ENCODE data around the gene KCNF1.

The KCNF1 gene

DNA sequence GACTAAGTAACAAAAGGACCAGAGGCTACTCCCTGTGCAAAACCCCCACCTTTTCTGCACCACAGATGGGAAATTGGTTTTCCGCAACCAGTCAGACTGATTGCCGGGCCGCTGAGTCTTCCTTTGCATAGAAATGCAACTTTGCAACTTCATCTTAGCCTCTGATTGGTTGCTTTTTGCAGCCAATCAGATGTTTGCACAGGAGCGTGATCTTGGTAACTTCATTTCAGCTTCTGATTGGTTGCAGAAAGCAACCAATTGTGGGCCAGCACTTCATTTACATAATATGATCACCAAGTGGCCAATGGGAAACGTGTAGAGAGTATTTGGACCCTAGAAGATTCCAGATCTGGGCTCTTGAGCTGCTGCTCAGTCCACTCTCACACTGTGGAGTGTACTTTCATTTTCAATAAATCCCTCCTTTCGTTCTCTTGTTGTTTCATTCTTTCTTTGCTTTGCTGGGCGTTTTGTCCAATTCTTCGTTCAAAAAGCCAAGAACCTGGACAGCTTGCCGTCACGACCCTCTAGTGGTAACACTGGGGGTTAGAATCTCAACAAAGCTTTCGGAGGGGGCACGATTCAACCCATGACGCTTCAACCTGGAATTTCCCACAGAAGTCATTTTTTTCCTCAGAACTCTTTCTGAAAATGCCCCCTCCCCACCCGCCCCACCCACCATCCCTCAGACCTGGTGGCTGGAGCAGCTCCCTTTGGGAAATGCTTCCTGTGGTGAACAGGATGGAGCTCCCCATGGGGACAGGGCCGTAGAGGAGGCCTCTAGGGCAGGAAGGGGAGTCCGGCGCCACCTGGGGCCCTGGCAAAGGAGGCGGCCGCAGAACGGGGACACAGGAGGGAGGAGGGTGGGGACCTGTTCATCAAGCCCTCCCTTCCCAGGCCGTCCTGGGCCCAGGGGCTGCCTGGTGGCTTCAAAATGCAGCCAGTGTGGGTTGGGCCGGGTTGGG is 31.8 kb upstream of the KCNF1 start:
- no peak for DNase-seq (ENCODE audit: low read depth in 2 of 2)

DNA sequence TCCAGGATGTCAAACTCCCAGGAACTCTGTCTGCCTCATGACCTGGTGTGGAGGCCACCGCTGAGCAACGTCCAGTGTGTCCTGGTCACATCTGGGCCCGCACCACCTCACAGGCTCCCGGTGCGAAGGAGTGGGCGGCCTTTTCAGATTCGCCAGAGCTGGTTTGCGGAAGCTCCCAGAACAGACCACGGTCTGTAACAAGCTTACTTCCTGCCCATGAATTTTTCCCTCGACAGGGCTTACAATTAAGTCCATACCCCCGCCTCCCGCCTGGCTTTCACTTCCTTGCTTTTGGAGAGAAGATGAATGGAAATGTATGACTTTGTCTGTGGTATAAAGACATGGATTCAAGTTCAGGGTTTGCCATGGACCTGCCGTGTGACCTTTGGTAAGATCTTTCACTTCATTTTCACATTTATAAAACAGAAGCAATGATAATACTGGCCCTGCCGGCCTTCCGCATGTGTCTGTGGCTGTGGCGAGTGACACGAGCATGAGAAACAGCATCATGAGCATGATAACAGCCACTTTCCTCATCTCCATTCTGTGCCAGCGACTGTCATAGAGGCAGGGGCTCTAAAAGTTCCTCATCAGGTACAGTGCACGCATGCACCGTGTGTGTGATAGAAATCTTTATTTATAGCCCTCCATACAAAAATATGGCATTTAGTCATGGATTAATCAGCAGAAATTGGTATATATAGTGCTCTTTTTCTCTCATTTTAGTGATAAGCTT is 31.0 kb upstream of the KCNF1 start:
- DNase-seq (ENCODE audit: low read depth in 2 of 2) = no peak

DNA sequence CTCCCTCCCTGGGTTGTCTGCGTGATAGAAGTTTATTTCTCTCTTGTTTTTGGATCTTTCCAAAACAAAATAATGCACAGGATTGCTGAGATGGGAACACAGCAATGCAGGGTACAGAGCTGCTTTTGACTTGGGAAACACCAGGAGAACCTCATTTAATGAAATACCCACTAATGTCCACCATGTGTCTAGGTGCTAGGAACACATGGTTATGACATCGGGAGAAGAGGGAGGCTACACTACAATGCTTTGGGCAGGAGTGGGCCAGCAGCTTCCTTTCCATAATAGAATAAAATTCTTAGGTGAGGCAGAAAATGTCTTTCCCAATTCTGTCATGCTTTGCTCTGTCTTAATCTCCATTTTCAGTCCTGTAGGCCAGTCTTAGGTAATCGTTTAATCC is 29.2 kb upstream of the KCNF1 start:
- DNase-seq (ENCODE audit: low read depth in 2 of 2) = no peak

DNA sequence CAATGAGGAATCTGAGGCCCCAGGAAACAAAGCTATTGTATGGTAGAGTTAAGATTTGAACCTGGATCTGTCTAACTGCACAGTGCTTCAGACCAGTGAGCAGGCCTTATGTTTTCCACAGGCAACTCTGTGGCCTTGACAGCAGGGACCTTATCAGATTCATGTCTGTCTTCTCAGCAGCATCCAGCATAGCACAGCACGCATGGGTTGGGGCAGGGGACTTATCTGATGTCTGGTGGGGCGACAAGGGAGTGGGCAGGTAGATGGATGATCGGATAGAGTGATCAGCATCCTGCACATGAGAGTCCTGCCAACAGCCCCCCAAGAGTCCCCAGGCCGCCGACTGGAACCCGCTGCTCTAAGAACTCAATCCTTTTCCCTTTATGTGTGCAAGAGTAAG is 28.7 kb upstream of the KCNF1 start:
- DNase-seq (ENCODE audit: low read depth in 2 of 2) = no peak

DNA sequence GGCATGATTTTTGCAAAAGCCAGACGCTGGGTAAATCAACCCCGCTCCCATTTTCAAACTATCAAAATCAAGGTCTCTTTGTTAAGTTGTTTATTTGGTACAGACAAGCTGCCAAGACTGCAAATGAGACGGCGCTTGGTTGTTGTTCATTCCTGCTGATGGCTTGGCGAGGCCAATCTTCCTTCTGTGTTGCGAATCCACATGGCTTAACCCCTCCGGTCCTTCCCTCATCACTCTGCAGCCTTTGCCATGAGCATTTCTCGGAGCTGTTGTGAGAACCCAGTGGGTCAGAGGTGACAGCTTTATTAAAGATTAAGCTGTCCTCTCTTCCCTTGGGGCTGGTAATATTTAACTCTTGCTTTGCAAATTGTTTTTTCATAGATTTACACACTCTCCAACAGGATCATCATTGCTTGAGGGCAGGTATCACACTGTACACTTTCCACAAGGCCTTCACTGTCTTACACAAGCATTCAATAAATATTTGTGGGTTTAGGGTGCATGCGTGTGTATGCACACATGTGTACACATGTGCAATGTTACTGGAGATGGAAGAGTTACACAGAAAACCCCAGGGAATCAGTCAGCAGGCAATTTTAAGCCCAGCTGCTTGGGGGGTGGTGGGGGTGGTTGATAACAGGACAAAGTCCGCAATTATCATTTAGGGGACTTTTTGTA is 27.8 kb upstream of the KCNF1 start:
- DNase-seq (ENCODE audit: low read depth in 2 of 2) = no peak

DNA sequence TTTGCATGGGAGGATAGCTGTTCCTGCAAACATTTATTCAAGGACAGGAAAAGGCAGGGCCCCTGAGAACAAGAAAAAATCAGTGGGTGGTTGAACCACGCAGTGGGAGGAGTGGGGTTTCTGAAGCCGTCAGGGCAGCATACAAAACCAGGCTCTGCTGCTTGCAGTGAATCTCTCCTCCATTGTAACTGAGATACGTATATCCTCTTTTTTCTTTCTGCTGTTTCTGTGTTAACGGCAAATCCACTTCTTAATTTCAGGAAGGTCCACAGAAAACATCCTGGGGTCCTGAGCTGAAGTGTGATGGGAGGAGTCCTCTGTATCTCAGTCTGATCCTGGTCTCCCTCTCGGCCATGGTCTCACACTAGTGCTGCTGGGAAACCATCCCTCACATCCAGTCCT is 27.2 kb upstream of the KCNF1 start:
- DNase-seq (ENCODE audit: low read depth in 2 of 2) = no peak

DNA sequence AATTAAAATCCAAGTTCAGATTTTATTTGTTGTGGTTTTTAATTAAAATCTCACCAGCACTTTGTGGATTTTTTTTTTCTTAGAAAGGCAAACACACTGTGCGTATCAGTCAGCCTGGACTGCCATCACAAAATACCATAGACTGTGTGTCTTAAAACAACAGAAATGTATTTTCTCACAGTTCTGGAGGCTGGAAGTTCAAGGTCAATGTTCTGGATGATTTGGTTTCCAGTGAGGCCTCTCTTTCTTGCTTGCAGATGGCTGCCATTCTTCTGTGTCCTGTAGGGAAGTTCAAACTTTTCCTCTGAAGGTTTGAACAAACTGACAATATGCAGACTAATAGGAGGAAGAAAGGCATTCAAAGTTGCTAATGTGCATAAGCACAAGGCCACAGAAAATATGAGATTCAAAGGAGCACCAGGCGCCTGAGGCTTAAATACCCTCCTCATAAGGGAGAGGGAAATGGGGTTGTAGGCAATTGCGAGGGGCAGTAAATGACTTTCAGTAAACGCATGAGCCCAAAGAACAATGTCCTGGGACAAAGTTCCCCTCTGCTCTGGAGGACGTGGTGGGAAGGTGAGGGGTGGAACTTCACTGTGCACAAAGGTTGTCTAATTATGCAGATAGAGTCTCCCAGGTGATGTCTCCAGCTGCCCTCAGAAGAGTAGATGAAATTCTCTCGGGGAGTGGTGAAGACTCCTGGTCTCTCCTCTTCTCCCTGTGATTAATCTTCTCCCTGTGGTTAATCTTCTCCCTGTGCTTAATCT is 26.5 kb upstream of the KCNF1 start:
- no peak for DNase-seq (ENCODE audit: low read depth in 2 of 2)

DNA sequence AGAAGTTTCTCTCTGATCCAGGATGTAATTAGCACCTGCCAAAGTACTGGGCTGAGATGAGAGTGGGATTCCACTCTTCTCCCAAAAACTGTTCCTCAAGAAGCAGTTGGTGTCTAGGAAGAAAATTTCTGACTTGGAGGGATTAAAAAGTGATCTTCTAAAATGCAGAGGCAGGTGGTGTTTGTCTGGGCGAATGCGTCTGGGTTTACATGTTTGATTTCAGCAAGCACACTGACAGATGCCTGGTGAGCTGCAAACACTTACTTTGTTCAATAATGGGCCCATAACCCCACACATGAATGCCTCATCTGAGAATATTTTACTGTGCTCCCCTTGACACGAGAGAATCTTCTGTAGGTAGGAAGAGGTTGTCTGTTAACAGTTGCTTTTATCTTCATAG is 24.3 kb upstream of the KCNF1 start:
- no peak for DNase-seq (ENCODE audit: low read depth in 2 of 2)

DNA sequence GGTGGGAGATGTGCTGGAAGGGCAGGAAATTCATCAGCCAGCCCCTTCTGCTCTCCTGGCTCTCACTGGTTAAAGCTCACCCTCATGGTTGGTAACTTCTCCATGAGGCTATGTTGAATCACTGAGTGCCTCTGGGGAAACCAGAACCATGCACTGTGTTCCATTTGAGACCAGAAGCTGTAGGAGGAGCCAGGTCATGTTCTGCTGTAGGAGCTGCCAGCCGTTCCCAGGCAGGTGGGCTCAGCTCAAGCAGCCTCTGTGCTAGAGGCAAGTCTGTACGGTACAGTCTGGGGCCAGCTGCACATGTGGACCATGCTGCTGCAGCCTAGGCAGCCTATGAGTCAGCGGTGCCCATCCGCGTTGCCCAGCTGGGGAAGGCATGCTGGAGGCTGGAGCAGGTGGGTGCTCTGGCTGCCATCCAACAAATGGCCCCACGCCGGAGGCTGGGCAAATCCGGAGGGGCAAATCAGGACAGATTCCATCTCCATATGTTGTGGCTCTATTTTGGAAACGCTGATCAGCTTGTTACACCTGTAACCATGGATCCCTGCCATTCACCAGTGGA is 22.0 kb upstream of the KCNF1 start:
- no peak for DNase-seq (ENCODE audit: low read depth in 2 of 2)

DNA sequence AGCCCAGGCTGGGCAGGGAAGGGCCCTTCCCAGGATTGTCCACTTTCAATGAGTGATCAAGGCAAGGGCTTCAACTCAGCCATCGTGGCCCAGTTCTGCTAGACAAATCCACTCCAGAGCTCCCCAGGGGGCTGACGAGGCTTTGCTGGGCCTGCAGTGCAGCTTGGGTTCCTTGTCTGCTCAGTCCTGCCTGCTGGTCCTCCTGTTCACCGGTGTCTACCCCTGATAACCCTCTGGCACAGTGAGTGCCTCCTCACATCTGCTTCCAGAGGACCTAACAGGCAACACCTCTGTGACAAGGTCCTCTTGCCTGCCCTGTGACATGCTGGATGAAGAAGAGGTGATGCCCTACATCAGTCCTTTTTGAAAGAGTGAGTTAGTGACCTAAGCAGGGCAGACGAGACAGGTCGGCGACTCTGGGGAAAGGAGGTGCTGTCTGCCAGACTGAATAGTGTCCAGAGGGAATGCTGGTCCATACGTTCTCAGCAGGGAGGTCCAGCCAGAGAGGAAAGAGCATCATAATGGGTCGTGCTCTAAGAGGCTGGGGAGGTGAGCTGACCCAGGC is 20.9 kb upstream of the KCNF1 start:
- DNase-seq (ENCODE audit: low read depth in 2 of 2) = no peak

DNA sequence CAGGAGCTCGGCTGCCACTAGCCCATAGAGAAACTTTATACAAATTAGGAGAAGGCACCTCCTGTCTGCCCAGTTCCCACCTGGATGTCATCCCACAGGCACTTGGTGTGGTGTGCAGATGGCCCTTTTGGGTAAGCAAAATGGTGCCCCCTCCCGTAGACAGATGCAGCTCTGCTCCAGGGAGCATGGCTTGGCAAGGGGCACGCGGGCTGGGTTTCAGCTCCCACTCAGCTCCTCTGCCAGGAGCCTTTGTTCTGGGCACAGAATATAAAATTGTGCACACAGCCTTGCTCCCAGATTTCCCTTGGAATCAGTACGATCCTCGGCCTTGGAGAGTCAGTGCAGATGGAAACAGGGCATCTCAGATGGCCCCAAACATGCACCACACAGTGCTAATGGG is 20.3 kb upstream of the KCNF1 start:
- DNase-seq (ENCODE audit: low read depth in 2 of 2) = no peak

DNA sequence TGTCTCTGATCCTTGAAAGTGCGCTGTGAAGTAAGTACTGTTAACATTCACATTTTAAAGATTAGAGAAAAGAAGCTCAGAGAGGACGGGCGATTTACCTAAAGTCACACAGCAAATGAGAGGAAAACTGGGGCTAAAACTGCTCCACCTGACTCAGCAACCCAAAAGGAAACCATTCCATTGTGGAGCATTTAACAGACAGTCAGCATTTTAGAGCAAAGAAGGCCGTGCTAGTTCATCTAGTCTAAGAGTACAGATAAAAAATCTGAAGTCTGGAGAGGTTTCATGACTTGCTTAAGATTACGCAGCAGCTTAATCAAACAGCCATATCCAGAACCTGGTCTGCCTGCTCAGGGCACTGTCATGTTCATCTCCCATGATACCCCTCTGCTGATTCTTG is 19.9 kb upstream of the KCNF1 start:
- DNase-seq (ENCODE audit: low read depth in 2 of 2) = no peak

DNA sequence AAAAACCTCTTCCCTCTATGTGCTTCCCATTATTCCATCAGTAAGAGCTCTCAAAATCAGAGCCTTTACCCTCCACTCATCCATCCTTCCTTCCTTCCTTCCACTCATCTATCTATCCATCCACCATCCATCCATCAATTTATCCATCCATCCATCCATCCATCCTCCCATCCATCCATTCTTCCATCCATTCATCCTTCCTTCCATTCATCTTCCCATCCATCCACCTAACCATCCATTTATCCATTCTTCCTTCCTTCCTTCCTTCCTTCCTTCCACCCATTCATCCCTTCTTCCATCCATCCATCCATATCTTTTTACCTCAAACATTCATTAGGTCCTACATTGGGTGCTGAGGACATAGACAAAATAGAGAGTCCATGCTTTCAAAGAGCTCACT is 19.4 kb upstream of the KCNF1 start:
- no peak for DNase-seq (ENCODE audit: low read depth in 2 of 2)

DNA sequence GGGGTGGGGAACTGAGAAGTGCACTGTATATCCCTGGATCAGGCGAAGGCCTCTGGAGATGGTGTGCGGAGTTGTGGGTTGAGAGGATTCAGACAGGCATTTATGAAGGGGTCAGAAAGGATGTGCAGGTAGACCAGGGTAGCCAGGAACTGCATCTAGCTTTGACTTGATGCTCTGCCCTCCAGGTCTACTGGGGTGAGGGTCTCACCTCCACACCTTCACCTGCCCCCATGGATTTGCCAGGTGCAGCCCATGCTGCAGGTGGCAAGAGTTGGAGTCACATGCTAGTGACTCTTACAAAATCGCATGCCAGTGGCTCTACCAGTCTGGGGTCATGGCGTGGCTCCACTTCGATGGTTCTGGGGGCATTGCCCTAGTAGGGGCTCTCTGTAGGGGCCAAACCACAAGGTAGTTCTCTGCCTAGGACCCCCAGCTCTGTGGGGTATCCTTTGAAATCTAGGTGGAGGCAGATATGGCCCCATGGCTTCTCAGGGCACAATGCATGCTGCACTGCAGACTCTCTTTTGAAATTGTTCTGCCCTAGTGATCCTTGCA is 18.9 kb upstream of the KCNF1 start:
- DNase-seq (ENCODE audit: low read depth in 2 of 2) = no peak

DNA sequence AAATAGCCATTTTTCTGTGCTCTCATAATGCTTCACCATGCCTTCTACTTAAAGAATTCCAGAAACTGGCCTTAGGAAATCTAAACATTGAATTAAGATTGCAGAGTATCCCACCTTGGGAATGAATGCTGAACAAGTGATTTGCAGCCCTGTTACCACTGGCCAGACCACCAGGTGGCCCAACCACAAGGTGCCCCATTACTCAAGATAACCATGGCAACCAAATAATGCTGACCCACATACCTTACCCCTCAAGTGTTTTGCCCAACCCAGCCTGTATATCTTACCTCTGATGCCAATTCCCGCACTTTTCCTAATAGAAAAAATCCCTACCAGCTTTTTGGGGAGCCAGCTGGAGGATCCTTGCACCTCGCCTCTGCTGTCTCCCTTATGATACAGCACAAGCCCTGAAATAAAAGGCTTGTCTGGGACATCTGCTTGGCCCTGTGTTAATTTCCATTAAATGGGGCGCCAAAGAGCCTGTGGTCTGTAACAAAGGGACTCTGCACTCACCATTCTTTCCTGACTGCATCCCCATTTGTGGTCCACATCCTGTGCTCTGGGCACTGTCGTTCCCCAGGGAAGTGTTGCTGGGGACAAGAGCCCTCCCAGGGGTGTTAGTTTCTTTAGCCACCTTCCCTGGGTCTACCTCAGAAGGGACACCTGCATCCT is 17.3 kb upstream of the KCNF1 start:
- no peak for DNase-seq (ENCODE audit: low read depth in 2 of 2)

DNA sequence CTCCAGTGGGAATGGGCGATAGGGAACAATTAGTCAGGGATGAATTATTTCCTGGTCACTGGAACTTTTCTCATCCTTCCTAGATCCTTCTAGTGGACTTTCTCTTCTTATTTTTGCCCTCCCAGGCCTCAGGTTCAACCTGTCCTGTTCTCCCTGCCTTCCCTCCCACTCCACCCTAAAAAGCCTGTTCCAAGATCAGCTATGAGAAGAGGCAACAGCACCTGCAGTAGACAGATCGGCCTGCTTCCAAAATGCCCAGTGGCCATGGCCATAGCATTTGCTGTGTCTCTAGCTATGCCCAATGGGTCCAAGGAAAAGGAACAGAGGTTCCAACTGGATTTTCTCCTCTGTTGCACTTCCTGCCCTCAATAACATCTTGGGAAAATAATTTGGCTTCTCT is 16.5 kb upstream of the KCNF1 start:
- DNase-seq (ENCODE audit: low read depth in 2 of 2) = no peak

DNA sequence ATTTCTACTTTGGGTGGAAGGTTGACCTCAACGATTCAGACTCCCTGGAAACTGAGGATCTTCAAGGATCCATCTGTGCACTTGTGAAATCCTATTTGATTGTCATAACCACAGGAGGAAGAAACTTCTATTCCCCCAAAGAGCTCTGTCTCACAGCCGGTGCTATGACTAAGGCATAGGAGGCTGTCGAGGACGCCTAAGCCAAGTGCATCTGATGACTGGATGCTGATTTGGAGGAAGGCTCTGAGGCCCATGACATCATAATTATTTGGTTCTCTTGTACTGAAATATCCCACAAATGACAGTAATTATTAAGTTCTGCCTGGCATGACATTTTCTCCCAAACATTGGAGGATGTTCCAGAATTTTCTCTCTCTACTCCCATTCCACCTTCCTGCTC is 13.8 kb upstream of the KCNF1 start:
- no peak for DNase-seq (ENCODE audit: low read depth in 2 of 2)

DNA sequence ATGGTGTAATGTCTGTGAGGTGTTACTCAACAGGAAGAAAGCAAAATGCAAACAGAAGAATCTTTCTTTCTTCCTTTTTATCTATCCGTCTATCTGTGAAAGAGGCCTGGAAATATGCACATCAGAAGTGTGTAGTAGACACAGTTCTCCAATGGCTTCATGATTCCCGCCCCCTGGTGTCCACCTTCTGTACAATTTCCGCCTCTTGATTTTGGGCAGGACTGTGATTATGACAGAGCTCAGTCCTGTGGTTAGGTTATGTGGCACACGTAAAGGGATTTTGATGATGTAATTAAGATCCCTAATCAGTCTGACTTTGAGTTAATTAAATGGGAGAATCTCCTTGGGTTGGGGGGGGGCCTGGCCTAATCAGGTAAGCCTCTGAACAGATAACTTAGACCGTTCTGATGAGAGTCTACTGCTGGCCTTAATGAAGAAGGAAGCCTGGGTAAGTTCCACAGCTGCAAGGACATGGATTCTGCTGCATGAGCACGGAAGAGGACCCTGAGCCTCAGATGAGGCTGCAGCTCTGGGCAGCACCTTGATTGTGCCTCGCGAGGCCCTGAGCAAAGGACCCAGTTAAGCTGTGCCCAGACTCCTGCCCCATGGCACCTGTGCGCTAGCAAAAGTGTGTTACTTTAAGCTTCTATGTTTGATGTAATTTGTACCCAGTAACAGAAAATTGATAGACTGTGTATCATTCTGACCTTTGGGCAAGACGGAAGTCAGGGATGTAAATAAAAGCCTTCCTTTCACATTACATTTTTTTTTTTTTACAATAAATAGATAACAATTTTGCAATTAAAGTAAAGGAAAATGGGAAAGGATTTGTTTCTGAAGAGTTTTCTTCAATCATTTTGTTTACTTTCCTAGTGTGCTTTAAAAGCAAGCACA is 11.3 kb upstream of the KCNF1 start:
- no peak for DNase-seq (ENCODE audit: low read depth in 2 of 2)
